ENCODE data around the gene EIF4E3.

GRCh38 chr3:71685686-71686085 is 39.5 kb downstream of the EIF4E3 start:
- TF ChIP-seq EZH2phosphoT487 (IDR thresholded peaks at IDR 0.05; ENCODE audit: borderline replicate concordance, low read length) (no peak), CTCF (conservative IDR thresholded peaks at IDR 0.05; ENCODE audit: low read depth, low read length) (no peak)
